GM10248 (cell line): ENCODE data around the gene SLAMF8.
A peak's percentile ranks its signal among the peaks of the same experiment; 100 is the strongest.

Experiments
- CTCF ChIA-PET: fragments of 300-600 bp; sonication (Branson Sonifier 250); formaldehyde crosslinking; extraction: SDS; loops from one replicate; lab custom pipeline; 2021; ENCODE audit warnings: antibody characterized with exemption; lab: Yijun Ruan, JAX
- POLR2A ChIA-PET: fragments of 350-650 bp; sonication (Branson Sonifier 250); formaldehyde crosslinking; extraction: SDS; loops from one replicate; lab custom pipeline; 2020; ENCODE audit warnings: antibody characterized with exemption; lab: Yijun Ruan, JAX
- DNase-seq: peaks from one replicate; pipeline ENCODE4 v3.0.0; 2012; ENCODE audit errors: extremely low spot score
- TF ChIP-seq, protein P1 (sequence below): IDR thresholded peaks from 2 replicates; pipeline ENCODE4 v1.5.1; 2012; ENCODE audit warnings: mild to moderate bottlenecking, low read depth; ENCODE audit errors: extremely low read depth, missing control alignments, control extremely low read depth

Gene SLAMF8

DNA sequence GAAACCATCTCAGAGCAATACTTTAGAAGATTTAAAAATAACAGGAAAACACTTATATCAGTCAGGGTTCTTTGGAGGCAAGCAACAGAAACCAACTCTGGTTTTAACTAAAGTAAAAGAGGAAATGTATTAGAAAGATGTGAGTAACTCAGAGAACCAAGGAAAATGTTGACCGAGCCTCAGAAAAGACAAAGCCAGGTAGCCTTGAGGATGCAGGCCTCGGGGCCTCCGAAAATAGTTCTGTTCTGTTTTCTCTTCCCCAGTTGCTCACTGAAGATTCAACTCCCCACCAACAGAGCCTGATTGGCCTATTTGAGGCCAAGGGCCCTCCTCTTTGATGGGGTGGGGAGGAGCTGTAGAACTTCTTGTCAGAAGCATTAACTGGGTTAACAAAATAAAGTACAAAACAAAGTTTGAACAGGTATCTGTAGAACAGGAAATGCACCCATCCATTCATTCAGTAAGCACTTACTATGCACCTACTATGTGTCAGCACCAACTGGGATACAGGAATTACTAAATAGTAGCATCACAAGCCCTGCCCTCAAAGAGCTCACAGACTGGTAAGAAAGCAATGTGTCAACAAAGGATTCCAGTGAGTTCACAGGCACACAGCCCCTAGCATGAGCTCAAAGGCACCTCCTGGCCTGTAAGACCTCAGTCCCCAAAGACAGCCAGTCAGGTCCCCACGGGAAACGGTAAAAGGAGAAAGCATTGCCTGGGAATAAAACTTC, 12.6 kb downstream of the SLAMF8 start:
- peak; percentile 65 for DNase-seq
- POLR2A ChIA-PET: no interaction called here
- TF ChIP-seq, protein P1, sequence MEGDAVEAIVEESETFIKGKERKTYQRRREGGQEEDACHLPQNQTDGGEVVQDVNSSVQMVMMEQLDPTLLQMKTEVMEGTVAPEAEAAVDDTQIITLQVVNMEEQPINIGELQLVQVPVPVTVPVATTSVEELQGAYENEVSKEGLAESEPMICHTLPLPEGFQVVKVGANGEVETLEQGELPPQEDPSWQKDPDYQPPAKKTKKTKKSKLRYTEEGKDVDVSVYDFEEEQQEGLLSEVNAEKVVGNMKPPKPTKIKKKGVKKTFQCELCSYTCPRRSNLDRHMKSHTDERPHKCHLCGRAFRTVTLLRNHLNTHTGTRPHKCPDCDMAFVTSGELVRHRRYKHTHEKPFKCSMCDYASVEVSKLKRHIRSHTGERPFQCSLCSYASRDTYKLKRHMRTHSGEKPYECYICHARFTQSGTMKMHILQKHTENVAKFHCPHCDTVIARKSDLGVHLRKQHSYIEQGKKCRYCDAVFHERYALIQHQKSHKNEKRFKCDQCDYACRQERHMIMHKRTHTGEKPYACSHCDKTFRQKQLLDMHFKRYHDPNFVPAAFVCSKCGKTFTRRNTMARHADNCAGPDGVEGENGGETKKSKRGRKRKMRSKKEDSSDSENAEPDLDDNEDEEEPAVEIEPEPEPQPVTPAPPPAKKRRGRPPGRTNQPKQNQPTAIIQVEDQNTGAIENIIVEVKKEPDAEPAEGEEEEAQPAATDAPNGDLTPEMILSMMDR: no peak
- CTCF ChIA-PET: interaction anchor here (0.9 to 3.0 kb wide), 8 partner anchors 10 to 168 kb away, joined by 3 to 14 read pairs (median 6); partner anchors contain the start of gene SLAMF8

DNA sequence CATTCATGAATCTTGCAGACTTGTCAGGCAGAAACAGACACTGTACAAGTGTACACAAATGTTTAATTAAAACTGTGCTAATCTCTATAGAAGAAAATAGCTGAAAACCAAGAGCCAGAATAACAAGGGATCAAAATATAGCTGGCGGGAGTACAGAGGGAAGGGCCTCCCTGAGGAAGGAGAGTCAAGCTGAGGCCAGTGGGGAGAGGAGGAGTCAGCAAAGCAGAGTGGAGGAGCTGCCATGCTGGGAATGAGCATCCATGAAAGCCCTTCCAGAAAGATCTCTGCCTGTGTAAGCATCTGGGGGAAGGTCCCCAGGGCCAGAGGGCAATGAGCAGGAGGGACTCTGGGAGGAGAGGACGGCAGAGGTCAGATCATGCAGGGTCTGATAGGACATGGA, 15.1 kb downstream of the SLAMF8 start:
- TF ChIP-seq, protein P1: no peak
- POLR2A ChIA-PET: no interaction called here
- DNase-seq: no peak
- CTCF ChIA-PET: interaction anchor here (0.8 to 3.0 kb wide), 7 partner anchors 8 to 165 kb away, joined by 3 to 14 read pairs (median 4); no protein-coding TSS in a partner anchor

DNA sequence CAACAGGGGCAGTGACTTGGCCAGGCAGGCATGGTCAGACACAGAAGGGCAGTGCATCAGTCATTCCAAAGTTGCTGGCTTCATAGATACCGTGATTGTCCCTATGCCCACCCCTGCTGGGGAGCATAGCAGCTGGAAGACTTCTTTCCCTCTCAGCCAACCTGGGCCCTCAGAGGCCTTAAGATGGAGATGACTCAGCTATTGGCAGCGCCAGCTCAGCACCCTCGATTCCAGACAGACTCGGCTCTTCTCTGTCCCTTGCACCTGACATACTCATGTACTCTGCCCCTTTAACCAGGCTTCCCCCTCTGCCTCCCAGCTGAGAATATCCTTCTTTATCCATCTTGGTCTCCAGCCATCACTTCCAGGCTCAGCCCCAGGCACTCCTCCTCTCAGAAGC, 16.8 kb downstream of the SLAMF8 start:
- TF ChIP-seq, protein P1: no peak
- no peak for DNase-seq
- ChIA-PET CTCF (interaction anchor here (1.0 to 1.5 kb wide), 5 partner anchors 9 to 682 kb away, joined by 3 to 4 read pairs (median 3); no protein-coding TSS in a partner anchor), POLR2A (no interaction called here)

DNA sequence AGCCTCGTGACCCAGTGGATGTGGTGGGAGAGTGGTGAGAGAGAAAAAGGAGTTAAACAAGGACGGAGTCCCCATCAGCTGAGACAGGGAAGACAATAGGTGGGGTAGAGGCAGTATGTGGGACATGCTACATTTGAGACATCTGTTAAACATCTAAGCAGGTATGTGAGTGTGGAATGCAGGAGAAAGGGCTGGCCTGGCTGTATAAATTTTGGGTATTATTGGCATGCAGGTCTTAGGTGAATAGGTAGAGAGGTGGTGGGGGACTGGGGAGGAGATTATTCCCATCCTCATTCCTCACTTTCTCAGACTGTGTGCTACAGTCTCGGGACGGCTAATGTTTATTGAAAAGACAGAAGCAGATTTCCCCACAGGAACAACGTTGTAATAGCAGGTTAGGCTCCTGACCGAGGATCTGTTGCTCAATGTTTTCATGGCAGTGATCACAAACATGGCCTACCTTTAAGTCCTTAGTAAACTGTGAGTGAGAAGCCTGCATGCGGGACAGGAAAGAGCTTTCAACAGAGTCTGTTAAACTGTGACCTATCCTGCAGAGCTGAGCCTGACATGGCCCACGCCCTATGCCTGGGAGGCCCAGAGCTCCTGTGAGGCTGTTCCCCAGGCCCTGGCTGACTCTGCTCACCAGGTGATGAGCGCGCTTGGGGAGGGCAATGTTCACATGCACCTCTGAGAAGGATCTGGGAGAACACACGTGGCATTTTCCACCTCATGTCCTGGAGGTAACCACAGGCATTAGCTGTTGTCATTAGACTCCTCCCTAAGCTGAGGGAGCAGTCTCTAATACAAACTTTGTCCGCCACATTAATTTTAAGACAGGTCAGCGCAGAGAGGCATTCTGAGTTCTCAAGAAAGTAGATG, 19.3 kb downstream of the SLAMF8 start:
- DNase-seq: no peak
- TF ChIP-seq, protein P1: no peak
- ChIA-PET CTCF (interaction anchor here (1.7 to 1.9 kb wide), 2 partner anchors 10 to 47 kb away, joined by 4 to 5 read pairs; no protein-coding TSS in a partner anchor), POLR2A (no interaction called here)

DNA sequence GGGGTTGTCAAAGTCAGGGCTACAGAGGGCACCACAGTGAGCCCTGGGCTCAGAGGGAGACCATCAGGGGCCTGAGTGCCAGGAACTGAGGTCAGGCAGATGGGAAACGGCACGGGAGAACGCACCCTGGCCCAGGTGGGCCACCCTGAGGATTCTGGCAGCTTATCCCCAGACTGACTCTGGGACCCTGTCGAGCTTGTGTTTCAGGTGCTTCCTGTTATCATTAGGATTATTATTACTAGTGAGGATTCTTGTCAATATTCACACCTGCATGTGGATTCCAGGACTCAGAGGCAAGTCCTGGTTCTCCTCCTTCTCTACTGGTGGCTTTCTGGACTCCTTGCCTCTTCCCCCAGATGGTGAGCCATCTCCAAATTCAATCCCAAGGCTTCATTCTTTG, 20.6 kb downstream of the SLAMF8 start:
- POLR2A ChIA-PET: no interaction called here
- TF ChIP-seq, protein P1: no peak
- CTCF ChIA-PET: interaction anchor here (1.7 to 1.9 kb wide), 2 partner anchors 11 to 48 kb away, joined by 4 to 5 read pairs; no protein-coding TSS in a partner anchor
- no peak for DNase-seq

DNA sequence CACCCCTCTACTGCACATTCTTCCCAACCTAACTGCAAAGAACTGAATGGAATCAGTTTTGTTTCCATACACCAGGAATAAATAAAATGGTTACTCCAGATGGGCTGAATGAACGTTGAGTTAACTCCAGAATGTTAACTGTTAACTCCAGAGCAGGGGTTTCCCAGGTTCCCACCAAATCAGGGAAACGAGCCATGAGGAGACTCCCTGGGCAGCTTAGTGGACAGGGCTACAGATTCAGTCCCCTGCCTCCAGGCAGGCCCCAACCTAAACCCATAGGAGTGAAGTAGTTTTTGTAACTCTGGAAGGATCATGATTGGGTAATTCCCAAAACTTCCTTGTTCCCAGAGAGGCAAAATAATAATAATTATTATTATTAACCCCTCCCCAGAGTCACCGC, 21.7 kb downstream of the SLAMF8 start:
- TF ChIP-seq, protein P1: no peak
- ChIA-PET CTCF (interaction anchor here (1.7 kb wide), 1 partner anchor 9 kb away, joined by 5 read pairs; no protein-coding TSS in a partner anchor), POLR2A (no interaction called here)
- DNase-seq: no peak
